Activated CD8-positive, alpha-beta T cell treated with anti-CD3 and anti-CD28 coated beads, Interleukin-2, amount 10 ng/mL, durations not matched to agents 7 days and 5 days (primary cell): ENCODE data around the gene BLACAT1. TPM values are rescaled to one million over a fixed set of nuclear protein-coding genes. Genes with fewer than 3 reads are reported as not detected.

ENCODE experiments used
- microRNA-seq: library from miRNA; unstranded; fragments of <30 nt; microRNA quantifications from one replicate; pipeline ENCODE4 v1.2.0, GENCODE V29; 2022
- total RNA-seq, 2 experiments: library from RNA; stranded (reverse); gene quantifications; one replicate each; pipeline ENCODE4 v1.2.3, GENCODE V29; 2021

The BLACAT1 gene
- total RNA-seq, 2 experiments from 2014 or later: 0.16 TPM

Small RNAs within 50 kb of the gene (microRNA-seq; reads per million reads assigned to microRNA genes)
- gene MIR135B: 35.0 reads per million, percentile 45 among the genes with 10 or more reads in this experiment

Other genes starting within 250 kb of the BLACAT1 start
- gene DSTYK, start 244.3 kb downstream of the BLACAT1 start, total RNA-seq: 10 to 100 TPM in 1 of 2 experiments, 1 to 10 TPM in 1; 9.7 to 10.4 TPM
- gene TMCC2, start 228.1 kb downstream of the BLACAT1 start, total RNA-seq: 1 to 10 TPM; 2.6 to 2.7 TPM
- 1 to 10 TPM; 1.6 TPM for gene NUAK2, start 134.3 kb downstream of the BLACAT1 start, total RNA-seq
- gene KLHDC8A, start 99.1 kb downstream of the BLACAT1 start, total RNA-seq: not detected
- under 1 TPM in 1 of 2 experiments, not detected in 1; 0.78 TPM for gene LEMD1, start 34.0 kb downstream of the BLACAT1 start, total RNA-seq
- gene CDK18, start 48.6 kb upstream of the BLACAT1 start, total RNA-seq: 1 to 10 TPM; 4.5 to 6.0 TPM
- gene ELK4, start 176.0 kb upstream of the BLACAT1 start, total RNA-seq: 10 to 100 TPM; 95.2 to 97.5 TPM
- gene SLC45A3, start 224.5 kb upstream of the BLACAT1 start, total RNA-seq: under 1 TPM; 0.18 to 0.21 TPM